ENCODE data around the gene HCN4. TPM values are rescaled to one million over a fixed set of nuclear protein-coding genes. Genes with fewer than 3 reads are reported as not detected.

HCN4 gene
- total RNA-seq, 2 donors from 2014 or later = not detected

- H3K36me3 ChIP-seq = no peaks in the 10 kb centered on the region
- H3K4me3 ChIP-seq = no peak overlapping the region
- ATAC-seq (ENCODE audit: insufficient number of reproducible peaks, low FRiP score, low read depth) = no peak
- TF ChIP-seq CTCF (IDR thresholded peaks at IDR 0.05) = no peak
- no peaks in the 10 kb centered on the region for H3K4me1 ChIP-seq (ENCODE audit: control insufficient read depth in 1 of 2, low read depth in 2 of 2)
- DNase-seq (ENCODE audit: low spot score) = no peak
- no peaks in the 10 kb centered on the region for H3K9me3 ChIP-seq
- H3K27me3 ChIP-seq (replicated peaks; ENCODE audit: insufficient read depth) = no peaks in the 10 kb centered on the region
- H3K27ac ChIP-seq = no peak overlapping the region
These were observed 10.6 kb downstream of the HCN4 start for GRCh38 chr15:73357999-73358665.

GRCh38 chr15:73355612-73356265 lies 13.0 kb downstream of the HCN4 start:
- TF ChIP-seq CTCF (IDR thresholded peaks at IDR 0.05) = no peak
- H3K27me3 ChIP-seq (replicated peaks; ENCODE audit: insufficient read depth) = no peaks in the 10 kb centered on the region

GRCh38 chr15:73354241-73354640 lies 14.5 kb downstream of the HCN4 start:
- ATAC-seq (ENCODE audit: insufficient number of reproducible peaks, low FRiP score, low read depth) (no peak), DNase-seq (ENCODE audit: low spot score) (no peak)
- H3K27me3 ChIP-seq (replicated peaks; ENCODE audit: insufficient read depth) = no peaks in the 10 kb centered on the region
- H3K4me1 ChIP-seq (ENCODE audit: control insufficient read depth in 1 of 2, low read depth in 2 of 2) = no peaks in the 10 kb centered on the region
- no peak overlapping the region for H3K27ac ChIP-seq
- no peaks in the 10 kb centered on the region for H3K9me3 ChIP-seq
- TF ChIP-seq CTCF (IDR thresholded peaks at IDR 0.05) = no peak
- no peaks in the 10 kb centered on the region for H3K36me3 ChIP-seq
- H3K4me3 ChIP-seq = no peak overlapping the region

More at GRCh38 chr15:73355612-73356265, 13.0 kb downstream of the HCN4 start:
- no peak for DNase-seq (ENCODE audit: low spot score)
- Histone ChIP-seq H3K27ac (no peak overlapping the region), H3K4me3 (no peak overlapping the region), H3K4me1 (ENCODE audit: control insufficient read depth in 1 of 2, low read depth in 2 of 2) (no peaks in the 10 kb centered on the region), H3K36me3 (no peaks in the 10 kb centered on the region), H3K9me3 (no peaks in the 10 kb centered on the region)
- no peak for ATAC-seq (ENCODE audit: insufficient number of reproducible peaks, low FRiP score, low read depth)

DNA sequence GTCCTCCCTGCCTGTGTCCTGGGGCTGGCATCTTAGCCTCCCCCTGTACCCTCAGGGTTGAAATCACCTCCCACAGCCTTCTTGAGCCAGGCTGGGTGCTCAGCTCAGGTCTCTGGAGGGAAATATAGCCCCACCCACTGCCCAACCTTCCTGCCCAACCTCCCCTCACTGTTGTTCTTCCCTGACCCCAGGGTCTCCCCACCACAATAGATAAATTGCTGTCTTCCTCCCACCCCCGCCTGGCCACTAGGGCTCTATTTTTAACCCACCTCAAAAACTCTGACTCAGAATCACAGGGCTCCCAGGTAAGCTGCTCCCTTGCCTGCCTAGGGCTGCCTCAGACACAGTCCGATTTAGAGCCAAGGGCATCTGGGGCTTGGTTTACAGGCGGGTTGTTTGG lies 15.0 kb downstream of the HCN4 start:
- no peaks in the 10 kb centered on the region for H3K36me3 ChIP-seq
- DNase-seq (ENCODE audit: low spot score) (no peak), ATAC-seq (ENCODE audit: insufficient number of reproducible peaks, low FRiP score, low read depth) (no peak)
- no peak overlapping the region for H3K4me3 ChIP-seq
- H3K27me3 ChIP-seq (replicated peaks; ENCODE audit: insufficient read depth) = no peaks in the 10 kb centered on the region
- H3K4me1 ChIP-seq (ENCODE audit: control insufficient read depth in 1 of 2, low read depth in 2 of 2) = no peaks in the 10 kb centered on the region
- H3K27ac ChIP-seq = no peak overlapping the region
- no peak for TF ChIP-seq CTCF (IDR thresholded peaks at IDR 0.05)
- no peaks in the 10 kb centered on the region for H3K9me3 ChIP-seq

GRCh38 chr15:73352082-73352481 lies 16.7 kb downstream of the HCN4 start:
- ATAC-seq (ENCODE audit: insufficient number of reproducible peaks, low FRiP score, low read depth) (no peak), DNase-seq (ENCODE audit: low spot score) (no peak)
- no peaks in the 10 kb centered on the region for H3K27me3 ChIP-seq (replicated peaks; ENCODE audit: insufficient read depth)

More at GRCh38 chr15:73352082-73352481, 16.7 kb downstream of the HCN4 start:
- H3K36me3 ChIP-seq = no peaks in the 10 kb centered on the region
- H3K27ac ChIP-seq = no peak overlapping the region
- no peak overlapping the region for H3K4me3 ChIP-seq
- TF ChIP-seq CTCF (IDR thresholded peaks at IDR 0.05) = no peak
- H3K4me1 ChIP-seq (ENCODE audit: control insufficient read depth in 1 of 2, low read depth in 2 of 2) = no peaks in the 10 kb centered on the region
- no peaks in the 10 kb centered on the region for H3K9me3 ChIP-seq
